Adrenal gland (tissue), 12 donors: ENCODE measurements around the gene KSR2. TPM values are rescaled to one million over a fixed set of nuclear protein-coding genes. Genes with fewer than 3 reads are reported as not detected.

Experiments
- DNase-seq, 7 donors: peaks; one replicate each; pipeline ENCODE4 v3.0.0-alpha.2; 2019 to 2020
- H3K27ac ChIP-seq, 5 donors: fragments of 200-600 bp; sonication (generic) in 4 of 5; 1 replicate in 3 of 5; 2 replicates in 2 of 5; pipeline versions ENCODE4 v1.5.1 to v1.8.0; 2016 to 2020; ENCODE audit warnings: mild to moderate bottlenecking in 1 of 5
- H3K27me3 ChIP-seq: fragments of 200-600 bp; 2 replicates; pipeline ENCODE4 v1.8.0; 2021
- H3K36me3 ChIP-seq, 2 donors: fragments of 200-600 bp; replicated peaks in 1 of 2; 1 replicate in 1 of 2; 2 replicates in 1 of 2; pipeline versions ENCODE4 v1.5.1 to v1.8.0; 2018 to 2022
- H3K4me1 ChIP-seq, 2 donors: fragments of 200-600 bp; replicated peaks in 1 of 2; 1 replicate in 1 of 2; 2 replicates in 1 of 2; pipeline versions ENCODE4 v1.5.1 to v1.8.0; 2018 to 2021
- H3K4me3 ChIP-seq, 4 donors: fragments of 200-600 bp; sonication (generic) in 3 of 4; one replicate each; pipeline ENCODE4 v1.5.1; 2016 to 2018
- H3K9me3 ChIP-seq, 3 donors: fragments of 200-600 bp; sonication (generic) in 1 of 3; replicated peaks in 1 of 3; 1 replicate in 2 of 3; 2 replicates in 1 of 3; pipeline versions ENCODE4 v1.5.1 to v1.8.0; 2016 to 2021
- POLR2A ChIP-seq, 2 donors: fragments of 450-650 bp; IDR thresholded peaks; one replicate each; pipeline ENCODE4 v1.6.1; 2017; ENCODE audit warnings: antibody characterized with exemption in 2 of 2, mild to moderate bottlenecking in 2 of 2, moderate library complexity in 1 of 2
- WGBS, 4 donors: extraction: QIAGEN DNeasy Blood & Tissue Kit in 2 of 4; methylation state at CpG; one replicate each; pipeline versions ENCODE4 v1.1.5 to v1.1.7; 2013 to 2017; 5-methylcytosine and 5-hydroxymethylcytosine counted together
- intact Hi-C, 2 donors: fragments of 100-400 bp; cut with DNase I; formaldehyde crosslinking; loops; one replicate each; pipeline versions ENCODE4 v1.14.1 to v1.15.0; 2022 to 2023
- polyA plus RNA-seq, 3 donors: library from polyadenylated mRNA; stranded (reverse); fragments of 200-250 nt in 2 of 3; fragments of 350-450 nt in 1 of 3; fragmentation: Illumina TruSeq in 1 of 3; extraction: RNeasy Lipid Tissue Mini Kit (QIAGEN cat#74804) in 1 of 3; gene quantifications; one replicate each; pipeline ENCODE4 v1.2.3, GENCODE V29; 2013 to 2014
- total RNA-seq, 9 donors: library from RNA; depleted of rRNA in 4 of 9; stranded (reverse); fragments of >200 nt in 4 of 9; fragments of 120-200 nt in 1 of 9; fragmentation: NEBNext Ultra II Directional in 1 of 9; extraction: Animal tissue kit (Norgen Biotek cat#: 25700) in 1 of 9; gene quantifications; one replicate each; pipeline versions ENCODE4 v1.1.0 to v1.2.4, GENCODE V29; 2013 to 2023
- TF ChIP-seq, protein P1 (sequence below), 6 experiments: fragments of 450-650 bp in 4 of 6; fragments of 200-600 bp in 2 of 6; sonication (generic) in 1 of 6; IDR thresholded peaks; 1 replicate in 5 of 6; 2 replicates in 1 of 6; pipeline versions ENCODE4 v1.5.1 to v1.8.0; 2016 to 2021; ENCODE audit warnings: antibody characterized with exemption in 6 of 6, mild to moderate bottlenecking in 2 of 6, moderate library complexity in 1 of 6
- donor health status: healthy with polysubstance abuse.
- donor health status: Bipolar disorder and iron deficiency.
- donor health status: DM: yes; HTN: yes; CAD: no.
- donor health status: DM: no; HTN: no; CAD: no.
- donor health status: DM: no; HTN: no; CAD: no.
- donor health status: DM: yes; HTN: yes; CAD: no.

KSR2 gene
- total and polyA plus RNA-seq, 12 donors = 0.03 to 2.7 (median 0.84) TPM; not detected in 3

GRCh38 chr12:117444781-117445180, 524.0 kb downstream of the KSR2 start:
- Histone ChIP-seq H3K4me3 (no peak overlapping the region), H3K27ac (no peak overlapping the region), H3K27me3 (peaks cover 3% of the 10 kb centered on the region), H3K36me3 (no peaks in the 10 kb centered on the region), H3K9me3 (no peaks in the 10 kb centered on the region), H3K4me1 (no peaks in the 10 kb centered on the region)
- TF ChIP-seq, protein P1, sequence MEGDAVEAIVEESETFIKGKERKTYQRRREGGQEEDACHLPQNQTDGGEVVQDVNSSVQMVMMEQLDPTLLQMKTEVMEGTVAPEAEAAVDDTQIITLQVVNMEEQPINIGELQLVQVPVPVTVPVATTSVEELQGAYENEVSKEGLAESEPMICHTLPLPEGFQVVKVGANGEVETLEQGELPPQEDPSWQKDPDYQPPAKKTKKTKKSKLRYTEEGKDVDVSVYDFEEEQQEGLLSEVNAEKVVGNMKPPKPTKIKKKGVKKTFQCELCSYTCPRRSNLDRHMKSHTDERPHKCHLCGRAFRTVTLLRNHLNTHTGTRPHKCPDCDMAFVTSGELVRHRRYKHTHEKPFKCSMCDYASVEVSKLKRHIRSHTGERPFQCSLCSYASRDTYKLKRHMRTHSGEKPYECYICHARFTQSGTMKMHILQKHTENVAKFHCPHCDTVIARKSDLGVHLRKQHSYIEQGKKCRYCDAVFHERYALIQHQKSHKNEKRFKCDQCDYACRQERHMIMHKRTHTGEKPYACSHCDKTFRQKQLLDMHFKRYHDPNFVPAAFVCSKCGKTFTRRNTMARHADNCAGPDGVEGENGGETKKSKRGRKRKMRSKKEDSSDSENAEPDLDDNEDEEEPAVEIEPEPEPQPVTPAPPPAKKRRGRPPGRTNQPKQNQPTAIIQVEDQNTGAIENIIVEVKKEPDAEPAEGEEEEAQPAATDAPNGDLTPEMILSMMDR (IDR thresholded peaks at IDR 0.05) = no peak
- TF ChIP-seq POLR2A (IDR thresholded peaks at IDR 0.05) = no peak
- no peak for DNase-seq
- intact Hi-C loops = no loop called here
- 42 to 64% (median 50%) methylated on average over 3 to 4 of the region's 4 CpGs for WGBS, 4 donors

DNA sequence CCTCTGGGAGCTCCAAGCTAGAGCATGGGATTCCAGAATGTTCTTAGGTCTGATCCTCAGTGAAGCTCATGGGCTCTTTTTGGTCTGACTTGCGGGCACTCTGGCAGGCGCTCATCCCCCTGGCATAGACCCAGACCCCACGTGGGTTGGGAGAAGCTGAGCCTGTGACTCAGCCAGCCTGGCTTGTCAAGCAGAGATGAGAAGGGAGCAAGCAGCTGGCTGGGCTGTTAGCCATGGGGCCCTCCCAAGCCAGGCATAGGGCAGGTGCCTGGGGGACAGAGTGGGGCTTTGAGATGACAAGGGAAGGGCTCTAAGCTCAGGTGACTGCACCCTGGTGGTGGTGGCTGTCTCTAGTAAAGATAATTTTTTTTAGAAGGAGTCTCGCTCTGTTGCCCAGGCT, 527.0 kb downstream of the KSR2 start:
- H3K9me3 ChIP-seq = no peaks in the 10 kb centered on the region
- 37 to 56% (median 48%) methylated on average over 3 to 4 of the region's 4 CpGs for WGBS, 4 donors
- no peak overlapping the region for H3K4me3 ChIP-seq
- DNase-seq = peak; percentile 58 to 90 (median 82)
- H3K27ac ChIP-seq = no peak overlapping the region
- intact Hi-C loops = no loop called here
- no peaks in the 10 kb centered on the region for H3K36me3 ChIP-seq
- no peaks in the 10 kb centered on the region for H3K4me1 ChIP-seq
- H3K27me3 ChIP-seq = peaks cover 3% of the 10 kb centered on the region
- TF ChIP-seq, protein P1 (IDR thresholded peaks at IDR 0.05) = no peak
- no peak for TF ChIP-seq POLR2A (IDR thresholded peaks at IDR 0.05)

DNA sequence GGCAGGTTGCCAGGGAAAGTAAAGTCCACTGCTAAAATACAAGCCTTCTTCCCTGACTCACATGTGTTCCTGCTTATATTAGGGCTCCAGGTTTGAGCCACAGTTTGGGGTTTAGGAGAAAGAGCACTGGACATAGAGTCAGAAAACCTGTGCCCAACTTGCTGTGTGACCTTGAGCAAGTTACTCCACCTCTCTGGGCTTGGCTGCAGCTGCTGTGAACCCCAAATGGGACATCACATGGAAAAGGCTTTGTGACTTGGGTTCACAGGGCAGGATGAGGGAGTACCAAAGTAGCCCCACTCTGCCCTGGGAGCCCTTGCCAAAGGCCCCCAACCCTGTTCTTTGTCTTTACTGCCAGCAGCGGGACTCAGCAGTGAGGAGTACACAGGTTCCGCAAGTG, 528.4 kb downstream of the KSR2 start:
- no peak for TF ChIP-seq POLR2A (IDR thresholded peaks at IDR 0.05)
- Histone ChIP-seq H3K4me1 (no peaks in the 10 kb centered on the region), H3K4me3 (no peak overlapping the region), H3K27ac (no peak overlapping the region), H3K36me3 (no peaks in the 10 kb centered on the region), H3K27me3 (no peaks in the 10 kb centered on the region), H3K9me3 (no peaks in the 10 kb centered on the region)
- no peak for DNase-seq
- intact Hi-C loops = no loop called here
- WGBS, 4 donors = 71 to 93% (median 90%) methylated on average over 2 of the region's 2 CpGs

GRCh38 chr12:117439531-117440001, 529.2 kb downstream of the KSR2 start:
- DNase-seq = no peak
- no peaks in the 10 kb centered on the region for H3K9me3 ChIP-seq
- no peaks in the 10 kb centered on the region for H3K27me3 ChIP-seq
- intact Hi-C loops = no loop called here
- no peaks in the 10 kb centered on the region for H3K4me1 ChIP-seq
- WGBS, 4 donors = 40 to 63% (median 54%) methylated on average over 1 to 13 of the region's 13 CpGs
- TF ChIP-seq, protein P1 (IDR thresholded peaks at IDR 0.05) = no peak
- no peak for TF ChIP-seq POLR2A (IDR thresholded peaks at IDR 0.05)
- H3K4me3 ChIP-seq = no peak overlapping the region
- H3K36me3 ChIP-seq = no peaks in the 10 kb centered on the region
- no peak overlapping the region for H3K27ac ChIP-seq

GRCh38 chr12:117438809-117439208, 530.0 kb downstream of the KSR2 start:
- Histone ChIP-seq H3K27me3 (no peaks in the 10 kb centered on the region), H3K4me1 (no peaks in the 10 kb centered on the region), H3K9me3 (no peaks in the 10 kb centered on the region), H3K36me3 (no peaks in the 10 kb centered on the region), H3K4me3 (no peak overlapping the region), H3K27ac (no peak overlapping the region)
- 83 to 90% (median 87%) methylated on average over 2 to 6 of the region's 6 CpGs; no CpG with 5 or more reads in 1 of the 4 donors for WGBS, 4 donors
- intact Hi-C loops = no loop called here
- DNase-seq = no peak
- no peak for TF ChIP-seq POLR2A (IDR thresholded peaks at IDR 0.05)
- TF ChIP-seq, protein P1 (IDR thresholded peaks at IDR 0.05) = no peak
